H54 (cell line): Measurements from ENCODE around the gene BPTF.
"Not testable (repeated sequence)": the region's sequence is repeated elsewhere in the genome, so short reads cannot be mapped to it uniquely, and the experiment has no call there.

Source experiments
- DNase-seq: peaks from one replicate; pipeline ENCODE4 v3.0.0; 2011; ENCODE audit warnings: low spot score, mixed read lengths; ENCODE audit not compliant: insufficient read length
- FAIRE-seq: peaks from 3 replicates; lab custom pipeline; 2011; peaks lifted over from hg19 to GRCh38; lab: Jason Lieb, UNC
- POLR2A ChIP-seq: IDR thresholded peaks from 2 replicates; pipeline ENCODE4 v1.6.1; 2011; ENCODE audit warnings: low read depth, mild to moderate bottlenecking, low read length

Gene BPTF

DNA sequence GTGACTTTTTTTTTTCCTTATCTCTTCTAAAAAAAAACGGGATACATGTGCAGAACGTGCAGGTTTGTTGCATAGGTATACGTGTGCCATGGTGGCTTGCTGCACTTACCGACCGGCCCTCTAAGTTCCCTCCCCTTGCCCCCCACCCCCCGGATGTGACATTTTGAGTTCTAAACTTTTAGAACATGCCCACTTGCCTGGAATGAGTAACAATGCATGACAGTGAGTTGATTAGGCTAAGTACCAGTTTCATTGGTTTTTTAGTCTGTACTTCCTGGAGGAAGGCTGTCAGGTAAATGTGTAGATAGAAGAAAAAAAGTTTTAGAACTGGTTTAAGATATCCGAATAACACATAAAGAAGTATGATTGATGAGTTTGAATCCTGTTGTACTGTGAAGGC is 4.0 kb downstream of the BPTF start:
- no peak for DNase-seq
- no peak for TF ChIP-seq POLR2A
- FAIRE-seq, result no peak

- FAIRE-seq (no peak), DNase-seq (no peak)
- no peak for TF ChIP-seq POLR2A
Measured at GRCh38 chr17:67830440-67830839, 5.1 kb downstream of the BPTF start.

DNA sequence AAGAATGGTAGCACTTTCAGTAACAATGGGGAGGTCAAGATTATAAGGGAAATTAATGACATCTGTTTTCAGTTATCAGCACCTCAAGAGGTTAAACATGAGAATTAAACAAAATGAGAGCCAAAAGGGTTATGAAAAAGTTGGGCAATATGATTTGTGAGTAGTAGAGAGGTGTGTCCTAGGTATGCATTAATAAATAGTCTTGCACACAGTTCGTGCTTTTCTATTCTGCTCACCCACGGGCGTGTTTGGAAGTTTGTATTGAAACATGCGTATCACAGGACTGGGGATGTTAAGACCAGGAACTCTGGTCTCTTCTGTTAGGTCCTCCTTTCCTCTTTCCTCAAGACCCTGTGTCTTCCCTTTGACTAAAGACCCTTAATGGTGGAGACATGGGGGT is 6.0 kb downstream of the BPTF start:
- TF ChIP-seq POLR2A, result no peak
- DNase-seq (no peak), FAIRE-seq (no peak)

- TF ChIP-seq POLR2A, result no peak
- no peak for DNase-seq
- FAIRE-seq, result no peak
Measured at GRCh38 chr17:67833134-67833533, 7.8 kb downstream of the BPTF start.

DNA sequence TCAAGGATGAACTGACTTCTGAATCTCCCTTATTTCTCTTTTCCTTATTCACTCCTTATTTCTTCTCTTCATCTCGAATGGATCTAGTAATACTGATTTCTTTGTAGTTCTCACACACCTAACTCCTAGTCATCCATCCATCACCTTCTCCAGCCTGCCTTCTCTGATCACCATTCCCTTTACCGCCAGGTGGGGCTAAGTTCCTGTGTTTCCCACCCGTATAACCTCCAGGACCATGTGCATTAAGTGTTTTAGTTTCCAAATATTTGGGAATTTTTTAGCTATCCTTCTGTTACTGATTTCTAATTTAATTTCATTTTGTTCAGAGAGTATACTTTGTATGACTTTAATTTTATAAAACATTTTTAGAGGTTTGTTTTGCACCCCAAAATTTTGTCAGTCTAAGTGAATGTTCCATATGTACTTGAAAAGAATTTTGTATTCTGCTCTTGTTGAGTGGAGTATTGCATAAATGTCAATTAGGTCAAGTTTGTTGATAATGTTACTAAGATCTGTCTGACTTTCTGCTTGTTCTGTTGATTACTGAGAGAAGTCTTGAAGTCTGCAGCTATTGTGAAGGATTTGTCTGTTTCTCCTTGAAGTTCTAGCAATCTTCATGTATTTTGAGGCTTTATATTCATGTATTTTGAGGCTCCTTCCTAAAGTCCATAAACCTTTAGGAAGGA is 8.8 kb downstream of the BPTF start:
- DNase-seq (no peak), FAIRE-seq (no peak)

GRCh38 chr17:67834634-67835033 is 9.3 kb downstream of the BPTF start:
- TF ChIP-seq POLR2A, result no peak
- FAIRE-seq, result no peak
- no peak for DNase-seq

More for the DNA sequence above, 8.8 kb downstream of the BPTF start:
- TF ChIP-seq POLR2A, result no peak

GRCh38 chr17:67836205-67836987 is 11.1 kb downstream of the BPTF start:
- peak; percentile 61 for FAIRE-seq
- DNase-seq, result no peak
- no peak for TF ChIP-seq POLR2A

DNA sequence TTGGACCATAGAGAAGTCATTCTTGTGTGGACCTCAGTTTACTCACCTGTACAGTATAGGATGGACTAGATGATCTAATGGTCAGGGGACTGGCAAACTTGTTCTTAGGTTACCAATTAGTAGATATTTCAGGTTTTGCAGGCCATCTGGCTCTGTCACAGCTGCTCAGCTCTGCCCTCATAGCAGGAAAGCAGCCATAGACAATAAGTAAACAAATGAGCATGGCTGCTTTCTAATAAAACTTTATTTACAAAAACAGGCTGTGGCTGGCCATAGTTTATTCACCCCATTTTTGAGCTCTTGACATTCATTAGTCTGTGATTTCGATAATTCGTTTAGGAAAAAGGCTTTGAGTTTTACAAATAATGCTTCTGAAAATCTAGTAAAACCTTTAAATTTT is 12.7 kb downstream of the BPTF start:
- no peak for DNase-seq
- FAIRE-seq, result no peak
- TF ChIP-seq POLR2A, result no peak

GRCh38 chr17:67838538-67838937 is 13.2 kb downstream of the BPTF start:
- FAIRE-seq (no peak), DNase-seq (no peak)
- no peak for TF ChIP-seq POLR2A

GRCh38 chr17:67841992-67842391 is 16.7 kb downstream of the BPTF start:
- TF ChIP-seq POLR2A, result no peak
- no peak for FAIRE-seq

DNA sequence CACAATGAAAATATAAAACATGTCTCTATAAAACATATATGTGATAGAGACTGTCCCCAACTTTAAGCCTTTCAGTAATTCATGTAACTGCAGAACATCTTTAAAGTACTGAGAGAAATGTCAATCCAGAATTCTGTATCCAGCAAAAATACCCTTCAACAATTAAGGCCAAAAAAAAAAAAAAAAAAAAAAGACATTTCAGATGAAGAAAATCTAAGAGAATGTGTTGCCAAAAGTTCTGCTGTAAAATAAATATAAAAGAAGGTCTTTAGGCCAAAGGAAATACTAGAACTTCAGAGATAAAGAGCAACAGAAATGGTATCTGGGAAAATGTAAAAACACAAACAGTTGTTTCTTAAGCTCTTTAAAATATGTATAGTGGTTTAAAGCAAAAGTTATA is 17.3 kb downstream of the BPTF start:
- DNase-seq, result no peak
- TF ChIP-seq POLR2A, result no peak
- FAIRE-seq, result no peak

More at GRCh38 chr17:67841992-67842391, 16.7 kb downstream of the BPTF start:
- no peak for DNase-seq

- DNase-seq (no peak), FAIRE-seq (no peak)
- no peak for TF ChIP-seq POLR2A
Measured at GRCh38 chr17:67845374-67845773, 20.1 kb downstream of the BPTF start.

- not testable (repeated sequence) for FAIRE-seq, DNase-seq
Measured at GRCh38 chr17:67848189-67848588, 22.9 kb downstream of the BPTF start.

DNA sequence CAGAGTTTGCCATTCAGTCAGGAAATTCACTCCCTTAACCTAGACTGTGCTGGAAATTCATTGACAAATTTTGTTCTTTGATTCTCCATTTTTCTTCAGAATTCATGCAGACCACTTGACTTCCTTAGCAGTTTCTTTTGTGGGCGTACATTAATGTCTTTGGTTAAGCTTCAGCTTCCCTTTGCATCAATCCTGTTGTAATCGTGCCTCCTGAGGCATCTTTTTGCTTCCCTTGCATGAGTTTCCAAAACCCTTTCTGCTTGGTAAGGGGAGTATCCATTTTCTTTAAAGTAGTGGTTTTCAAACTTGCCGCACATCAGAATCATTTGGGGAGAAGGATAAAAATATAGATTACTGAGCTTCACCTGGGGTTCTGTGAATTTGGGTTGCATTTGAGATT is 23.5 kb downstream of the BPTF start:
- not testable (repeated sequence) for DNase-seq, FAIRE-seq

DNA sequence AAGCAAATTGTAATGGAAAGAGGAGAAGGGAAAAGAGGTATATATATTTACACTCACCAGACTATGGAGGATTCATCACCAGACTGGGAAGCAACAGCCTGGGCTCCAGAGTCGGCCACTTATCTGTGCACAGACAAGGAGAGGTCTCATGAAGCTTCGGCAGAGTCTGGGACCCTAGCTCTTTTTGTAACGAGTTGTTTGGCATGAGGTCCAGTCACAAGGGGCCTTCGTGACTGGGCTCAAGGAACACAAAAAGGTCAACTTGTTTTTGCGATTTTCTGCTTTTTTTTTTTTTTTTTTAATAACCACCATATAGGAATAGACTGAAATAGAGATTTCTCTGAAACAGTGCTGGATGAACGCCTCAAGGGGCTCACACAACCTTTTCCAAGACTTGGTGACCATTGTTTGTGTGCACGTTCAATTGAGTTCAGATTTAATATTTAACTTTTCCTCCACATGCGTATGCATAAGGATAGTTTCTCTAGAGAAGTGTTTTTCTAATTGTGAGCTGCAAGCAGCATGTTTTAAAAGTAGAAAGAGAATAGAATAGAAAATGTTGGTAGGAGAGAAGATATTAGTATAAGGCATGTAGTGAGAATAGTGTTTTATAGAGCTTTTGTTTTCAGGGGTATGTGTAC is 25.8 kb downstream of the BPTF start:
- no peak for DNase-seq
- no peak for TF ChIP-seq POLR2A
- FAIRE-seq, result no peak
